RKO (cell line): ENCODE data around the gene ARX.

ENCODE experiments used
- DNase-seq: peaks from one replicate; pipeline ENCODE4 v3.0.0-alpha.2; 2016; ENCODE audit warnings: low spot score

The ARX gene

DNA sequence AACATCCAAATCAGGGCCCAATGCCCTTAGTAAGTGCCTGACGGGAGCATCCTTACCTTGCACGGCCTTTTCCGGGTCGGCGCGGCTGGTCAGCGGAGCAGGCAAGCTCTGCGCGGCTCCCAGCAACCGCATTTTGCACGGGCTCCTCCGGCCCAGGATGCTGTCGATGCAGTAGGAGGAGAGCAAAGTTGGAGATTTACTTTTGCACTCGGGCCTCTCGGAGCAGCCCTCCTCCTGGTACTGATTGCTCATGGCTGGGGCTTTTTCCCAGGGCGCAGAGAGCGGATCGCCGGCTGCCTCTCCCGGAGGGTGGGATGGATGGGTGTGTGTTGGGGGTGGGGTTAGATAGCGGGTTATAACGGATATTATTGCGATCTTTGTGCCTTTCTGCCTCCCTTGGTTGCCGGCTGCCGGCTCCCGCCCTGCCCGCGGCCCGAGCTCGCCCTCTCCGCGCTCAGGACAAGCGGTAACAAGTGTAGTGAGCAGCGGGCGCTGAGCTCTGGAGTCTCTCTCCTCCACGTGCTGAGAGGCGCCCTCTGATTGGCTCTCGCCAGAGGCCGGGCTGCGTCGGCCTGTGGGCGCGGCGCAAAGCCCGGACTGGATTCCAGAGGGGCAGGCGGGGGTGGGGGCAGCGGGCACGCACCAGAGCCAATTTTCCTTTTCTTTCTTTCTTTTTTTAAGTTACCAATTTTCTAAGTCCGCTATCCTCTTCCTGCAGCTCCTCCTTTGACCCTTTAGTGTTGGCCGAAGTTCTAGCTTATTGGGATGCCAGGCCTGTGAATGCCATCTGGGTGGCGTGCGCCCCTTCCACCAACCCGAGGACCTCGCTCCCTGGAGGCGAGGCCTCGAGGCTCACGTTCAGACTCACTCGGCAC is at the start of gene ARX:
Gene ARX, minus strand, starts transcription at position 480 of the 875 bp plus-strand sequence. Its CDS starts 228 bp downstream, at position 252.
- DNase-seq, result no peak

DNA sequence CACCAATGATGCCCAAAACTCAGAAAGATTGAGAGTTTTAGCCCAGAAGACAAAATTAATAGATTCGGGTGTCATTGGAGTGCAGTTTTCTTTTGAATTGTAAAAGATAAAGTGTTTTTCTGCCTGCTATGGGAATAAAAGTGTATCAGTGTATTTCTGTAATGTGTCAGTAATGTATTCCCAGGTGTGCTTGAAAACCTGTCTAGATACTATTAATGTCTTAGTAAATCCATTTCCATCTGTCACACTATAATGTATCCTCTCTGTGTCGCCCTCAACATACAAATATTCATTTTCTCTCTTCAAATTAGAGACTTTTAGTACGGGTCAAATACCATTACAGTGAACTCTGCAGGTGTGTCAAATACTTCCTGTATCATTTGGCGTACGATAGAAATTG is 43.5 kb upstream of the ARX start:
- no peak for DNase-seq

DNA sequence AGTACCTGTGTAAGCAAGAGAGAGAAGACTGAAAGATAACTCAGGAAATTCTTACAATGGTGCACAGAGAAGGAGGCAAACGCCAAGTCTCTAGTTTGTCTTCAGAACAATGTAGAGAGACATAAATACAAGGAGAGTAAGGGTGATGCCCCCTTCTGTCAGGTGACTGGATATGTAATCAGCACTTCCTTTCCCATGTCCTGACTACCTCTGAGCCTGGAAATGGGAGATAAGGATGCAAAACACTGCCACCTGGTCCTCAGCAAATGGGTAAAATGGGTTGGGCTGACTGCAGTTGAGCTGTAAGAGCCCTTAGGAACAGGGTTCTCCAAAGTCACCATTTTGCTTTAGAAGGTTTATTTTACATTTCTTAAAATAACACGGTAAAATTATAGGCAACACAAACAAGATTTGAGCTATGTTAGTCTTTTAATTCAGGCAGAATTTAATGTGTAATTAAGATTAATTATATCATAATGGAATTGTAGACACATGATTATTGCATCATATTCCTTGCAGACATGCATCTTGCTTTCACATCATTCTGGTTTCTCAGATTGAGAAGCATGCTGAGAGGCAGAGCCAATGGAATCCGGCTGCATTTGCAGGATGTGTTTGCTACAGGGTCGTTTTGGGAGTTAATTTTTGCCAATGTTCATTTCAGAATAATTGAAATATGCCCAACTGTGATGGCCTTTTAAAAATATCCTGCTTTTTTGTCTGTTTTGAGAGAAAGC is 37.2 kb upstream of the ARX start:
- no peak for DNase-seq

DNA sequence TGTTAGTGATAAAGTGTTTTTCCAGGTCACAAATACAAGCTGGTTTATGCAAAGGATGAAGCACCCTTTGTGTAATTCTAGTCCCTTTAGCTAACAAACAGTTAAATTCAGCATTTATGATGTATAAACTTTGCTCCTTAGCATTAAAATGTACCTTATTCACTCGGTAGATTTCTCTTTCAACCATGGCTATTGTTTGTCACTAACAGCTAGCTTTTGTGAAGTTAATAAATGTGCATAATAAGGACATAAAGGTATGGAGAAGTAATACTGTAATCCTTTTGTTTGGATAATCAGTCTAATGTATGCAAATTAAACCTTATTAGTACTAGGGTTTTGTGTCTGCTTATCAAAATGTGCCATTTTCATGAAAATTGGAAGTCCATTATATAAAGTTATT is 34.2 kb upstream of the ARX start:
- no peak for DNase-seq

DNA sequence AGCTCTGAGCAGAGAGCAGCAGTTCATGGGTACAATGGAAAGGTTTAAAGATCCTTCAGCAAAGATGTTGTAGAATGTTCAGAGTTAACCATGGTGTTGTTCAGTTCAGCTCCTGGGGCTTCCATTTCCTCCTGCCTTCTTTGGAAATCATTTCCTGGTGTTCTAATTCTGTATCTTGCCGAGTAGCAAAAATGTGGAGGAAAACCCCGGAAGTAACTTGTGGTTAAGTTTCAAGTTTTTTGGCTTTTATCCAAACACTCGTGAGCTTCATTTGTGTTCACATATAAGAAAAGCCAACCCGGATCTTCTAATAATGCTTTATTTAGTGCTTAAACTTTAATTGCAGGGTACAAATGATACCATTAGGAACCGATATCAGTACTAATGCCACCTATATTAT is 33.6 kb upstream of the ARX start:
- no peak for DNase-seq

GRCh38 chrX:25048178-25048577 is 32.4 kb upstream of the ARX start:
- no peak for DNase-seq

- DNase-seq, result no peak
These were observed 27.4 kb upstream of the ARX start for GRCh38 chrX:25043192-25043591.

GRCh38 chrX:25039036-25039435 is 23.3 kb upstream of the ARX start:
- DNase-seq, result no peak

DNA sequence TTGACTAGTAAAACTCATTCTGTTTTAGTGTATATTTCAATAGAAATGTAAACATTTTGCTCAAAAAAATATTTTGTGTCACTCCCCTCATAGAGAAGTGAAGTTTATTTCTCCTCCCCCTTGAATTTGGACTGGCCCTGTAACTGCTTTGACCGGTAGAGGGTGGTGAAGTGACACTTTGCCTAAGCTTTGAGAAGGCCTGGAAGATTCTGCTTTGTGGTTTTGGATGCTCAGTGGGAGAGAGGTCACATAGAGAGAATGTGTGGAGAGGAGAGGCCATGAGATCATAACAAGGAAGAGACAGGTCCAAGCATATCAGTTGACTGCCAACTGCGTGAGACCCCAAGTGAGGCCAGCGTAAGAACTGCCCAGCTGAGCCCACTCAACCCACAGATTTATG is 19.1 kb upstream of the ARX start:
- DNase-seq, result no peak

DNA sequence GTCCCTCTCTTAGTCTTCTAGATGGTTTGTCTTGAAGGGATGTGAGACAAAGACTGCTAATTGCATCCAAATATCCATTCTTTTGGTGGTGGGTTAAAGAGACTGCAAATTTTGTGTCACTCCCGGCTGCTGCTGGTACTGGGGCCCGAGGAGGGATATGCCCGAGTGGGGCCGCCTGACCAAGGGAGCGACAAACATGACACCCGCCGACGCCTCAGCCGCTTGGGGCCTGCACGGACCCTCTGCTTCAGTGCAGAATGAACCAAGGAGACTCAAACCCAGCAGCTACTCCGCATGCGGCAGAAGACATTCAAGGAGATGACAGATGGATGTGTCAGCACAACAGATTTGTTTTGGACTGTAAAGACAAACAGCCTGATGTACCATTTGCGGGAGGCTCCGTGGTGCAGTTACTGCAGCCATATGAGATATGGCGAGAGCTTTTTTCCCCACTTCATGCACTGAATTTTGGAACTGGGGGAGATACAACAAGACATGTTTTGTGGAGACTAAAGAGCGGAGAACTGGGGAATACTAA is 13.6 kb upstream of the ARX start:
- DNase-seq, result no peak

DNA sequence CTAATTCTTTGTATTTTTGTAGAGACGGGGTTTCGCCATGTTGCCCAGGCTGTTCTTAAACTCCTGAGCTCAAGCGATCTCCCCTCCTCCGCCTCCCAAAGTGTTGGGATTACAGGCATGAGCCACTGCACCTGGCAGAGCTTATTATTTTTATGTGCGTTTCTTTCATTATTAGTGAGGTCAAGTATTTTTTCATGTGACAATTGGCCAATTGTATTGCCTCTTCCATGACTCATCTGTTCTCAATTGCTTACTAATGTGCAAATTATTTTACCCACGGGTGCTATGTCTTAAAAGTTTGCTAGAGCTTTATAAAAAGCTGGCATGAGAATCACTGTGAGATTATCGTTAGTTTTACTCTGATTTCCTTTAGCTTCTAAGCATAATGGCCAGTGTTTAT is 13.0 kb upstream of the ARX start:
- peak; percentile 41 for DNase-seq

- no peak for DNase-seq
These were observed 10.8 kb upstream of the ARX start for GRCh38 chrX:25026576-25026975.

- no peak for DNase-seq
These were observed 9.8 kb upstream of the ARX start for GRCh38 chrX:25025615-25026014.

- DNase-seq, result no peak
These were observed 8.1 kb upstream of the ARX start for GRCh38 chrX:25023908-25024307.

- DNase-seq, result no peak
These were observed 6.9 kb upstream of the ARX start for GRCh38 chrX:25022499-25023325.

- DNase-seq, result no peak
These were observed 5.2 kb upstream of the ARX start for GRCh38 chrX:25020905-25021449.

DNA sequence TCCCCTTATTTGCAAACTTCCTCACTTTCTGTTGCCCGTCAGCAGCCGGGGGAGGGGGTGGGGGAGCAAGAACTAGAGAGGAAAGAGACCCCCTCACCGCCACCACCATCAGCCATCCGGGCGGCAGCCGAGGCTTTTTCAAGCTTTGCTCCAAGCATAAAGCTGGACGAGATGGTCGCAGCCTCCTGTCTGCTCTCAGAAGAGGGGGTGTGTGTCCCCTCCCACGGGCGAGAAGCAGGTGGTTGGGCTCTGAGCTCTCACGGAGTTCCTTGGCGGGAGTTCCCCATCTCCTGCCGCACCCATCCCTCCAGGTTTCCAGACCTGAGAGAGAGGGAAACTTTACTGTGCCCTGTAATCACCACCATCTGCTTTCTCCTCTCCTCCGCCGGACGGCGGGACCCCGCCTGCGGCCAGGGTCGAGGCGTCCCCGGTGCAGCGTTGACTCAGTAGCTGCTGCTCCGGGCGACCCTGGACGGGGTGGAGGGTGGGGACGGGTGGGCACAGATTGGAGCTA is 4.7 kb upstream of the ARX start:
- DNase-seq, result no peak

GRCh38 chrX:25019707-25020390 is 4.1 kb upstream of the ARX start:
- no peak for DNase-seq

DNA sequence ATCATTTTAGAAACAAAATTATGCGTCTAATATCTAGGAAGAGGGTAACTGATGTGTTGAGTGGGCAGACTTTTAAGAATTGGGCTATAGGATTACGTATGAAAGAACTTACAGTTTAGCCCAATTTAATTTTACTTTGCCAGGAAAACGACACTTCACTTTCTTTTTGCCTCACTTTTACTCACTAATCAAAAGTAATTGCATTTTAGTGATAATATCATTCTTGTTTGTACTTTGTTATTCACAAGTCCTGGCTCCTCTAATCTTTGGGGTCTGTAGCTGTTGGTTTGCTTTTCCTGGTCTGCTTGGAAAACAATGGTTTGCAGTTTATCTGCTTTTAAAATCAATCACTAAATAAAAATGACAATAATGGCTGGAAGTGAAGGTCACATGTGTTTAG is 2.9 kb upstream of the ARX start:
- DNase-seq, result no peak

DNA sequence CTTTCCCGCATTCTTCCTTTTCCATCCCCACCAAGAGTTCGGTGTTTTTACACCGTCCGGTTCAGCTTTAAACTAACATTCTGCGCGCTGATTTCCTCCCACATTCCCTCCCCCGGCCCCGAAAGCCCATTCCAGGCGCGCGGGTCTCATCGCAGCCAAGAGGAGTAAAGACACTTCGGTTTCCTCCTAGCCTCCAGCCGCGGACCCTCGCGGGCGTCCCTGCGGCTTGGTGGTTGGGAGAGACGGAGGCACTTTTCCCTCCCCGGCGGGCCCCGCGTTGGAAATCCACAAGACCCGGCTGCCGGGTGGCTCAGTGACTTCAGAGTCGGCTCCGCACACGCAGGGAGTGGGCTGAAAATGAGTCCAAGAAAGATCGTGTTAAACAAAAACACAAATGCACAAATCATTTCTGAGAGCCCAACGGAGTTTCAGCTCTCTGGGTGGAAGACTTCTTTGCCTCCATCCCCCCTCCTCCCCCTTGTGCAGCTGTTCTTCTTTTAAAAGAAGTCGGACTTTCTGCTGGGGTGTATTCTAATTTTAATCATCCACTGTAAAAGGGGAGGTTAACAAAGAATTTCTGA is 2.0 kb upstream of the ARX start:
- DNase-seq, result no peak
